GM21515 (cell line): Measurements from ENCODE around the gene ZNF205.
A peak's percentile ranks its signal among the peaks of the same experiment; 100 is the strongest.
"Not testable (repeated sequence)": the region's sequence is repeated elsewhere in the genome, so short reads cannot be mapped to it uniquely, and the experiment has no call there.

ENCODE experiments used
- ATAC-seq: cut with Tn5 transposase; IDR thresholded peaks from one replicate; pipeline ENCODE4 v1.9.1; 2021; ENCODE audit not compliant: unreplicated experiment

Gene ZNF205

GRCh38 chr16:3112058-3112880 is at the start of gene ZNF205:
Gene ZNF205, plus strand, starts transcription at chr16:3112586. Its CDS starts 845 bp downstream, at chr16:3113431.
- ATAC-seq, result no peak

- ATAC-seq, result no peak
These were observed 48.6 kb upstream of the ZNF205 start for GRCh38 chr16:3063625-3064386.

GRCh38 chr16:3065069-3065741 is 47.2 kb upstream of the ZNF205 start, which contains the start of gene IL32:
Gene IL32, plus strand, starts transcription at chr16:3065640. Its CDS starts 172 bp downstream, at chr16:3065812.
- ATAC-seq, result no peak

GRCh38 chr16:3065742-3066439 is 46.5 kb upstream of the ZNF205 start:
- ATAC-seq, result no peak

- no peak for ATAC-seq
These were observed 46.0 kb upstream of the ZNF205 start for GRCh38 chr16:3066440-3066748.

- no peak for ATAC-seq
These were observed 43.9 kb upstream of the ZNF205 start for GRCh38 chr16:3068487-3068886.

GRCh38 chr16:3069146-3069545 is 43.2 kb upstream of the ZNF205 start:
- ATAC-seq, result not testable (repeated sequence)

- ATAC-seq, result no peak
These were observed 41.7 kb upstream of the ZNF205 start for GRCh38 chr16:3070608-3071111.

GRCh38 chr16:3071655-3072054 is 40.7 kb upstream of the ZNF205 start:
- no peak for ATAC-seq

- ATAC-seq, result not testable (repeated sequence)
These were observed 40.2 kb upstream of the ZNF205 start for GRCh38 chr16:3072148-3072547.

- not testable (repeated sequence) for ATAC-seq
These were observed 39.7 kb upstream of the ZNF205 start for GRCh38 chr16:3072576-3073263.

- no peak for ATAC-seq
These were observed 38.9 kb upstream of the ZNF205 start for GRCh38 chr16:3073448-3073847.

GRCh38 chr16:3074860-3075522 is 37.4 kb upstream of the ZNF205 start:
- peak; percentile 61 for ATAC-seq

- ATAC-seq, result no peak
These were observed 36.9 kb upstream of the ZNF205 start for GRCh38 chr16:3075523-3075915.

- ATAC-seq, result not testable (repeated sequence)
These were observed 36.4 kb upstream of the ZNF205 start for GRCh38 chr16:3075946-3076345.

- ATAC-seq, result no peak
These were observed 35.8 kb upstream of the ZNF205 start for GRCh38 chr16:3076577-3076976.

GRCh38 chr16:3080024-3080423 is 32.4 kb upstream of the ZNF205 start:
- ATAC-seq, result no peak

GRCh38 chr16:3081957-3082356 is 30.4 kb upstream of the ZNF205 start:
- ATAC-seq, result not testable (repeated sequence)

GRCh38 chr16:3083408-3083807 is 29.0 kb upstream of the ZNF205 start:
- ATAC-seq, result not testable (repeated sequence)

GRCh38 chr16:3084491-3084890 is 27.9 kb upstream of the ZNF205 start:
- no peak for ATAC-seq
